CD4-positive, alpha-beta T cell (primary cell): ENCODE results near the gene SHANK2. TPM values are rescaled to one million over a fixed set of nuclear protein-coding genes. Genes with fewer than 3 reads are reported as not detected.

Source experiments
- ATAC-seq: fragments of 200-7000 bp; cut with Tn5 transposase; one replicate; pipeline ENCODE4 v1.10.0; 2022; ENCODE audit warnings: mild to moderate bottlenecking; ENCODE audit not compliant: poor library complexity
- CTCF ChIA-PET: fragments of 350-600 bp; sonication (Branson Sonifier 250); formaldehyde crosslinking; loops from one replicate; lab custom pipeline; 2021; ENCODE audit warnings: antibody characterized with exemption, inconsistent platforms; lab: Charles Lee
- POLR2A ChIA-PET: fragments of 350-600 bp; sonication (Branson Sonifier 250); formaldehyde crosslinking; loops from one replicate; lab custom pipeline; 2021; ENCODE audit warnings: antibody characterized with exemption, inconsistent platforms; lab: Charles Lee
- DNase-seq, 14 experiments: peaks; one replicate each; pipeline ENCODE4 v3.0.0-alpha.2; 2013 to 2020; ENCODE audit warnings: mixed read lengths in 2 of 14
- H3K27ac ChIP-seq, 2 donors: one replicate each; pipeline versions ENCODE4 v1.5.1 to v1.7.0; 2013; ENCODE audit warnings: low read length in 2 of 2, low read depth in 1 of 2, mild to moderate bottlenecking in 1 of 2
- H3K27me3 ChIP-seq, 2 experiments: 1 replicate in 1 of 2; 2 replicates in 1 of 2; pipeline versions ENCODE4 v1.6.1 to v1.7.0; 2013; ENCODE audit warnings: low read length in 2 of 2, control low read depth in 1 of 2, mild to moderate bottlenecking in 1 of 2, moderate library complexity in 1 of 2; ENCODE audit not compliant: insufficient read depth in 2 of 2, control insufficient read depth in 1 of 2
- H3K36me3 ChIP-seq: one replicate; pipeline ENCODE4 v1.6.1; 2013; ENCODE audit warnings: low read length, control low read depth; ENCODE audit not compliant: insufficient read depth
- H3K4me1 ChIP-seq: one replicate; pipeline ENCODE4 v1.6.1; 2013; ENCODE audit warnings: low read length, control low read depth; ENCODE audit not compliant: insufficient read depth
- H3K4me3 ChIP-seq: one replicate; pipeline ENCODE4 v1.5.1; 2013; ENCODE audit warnings: mild to moderate bottlenecking, low read length, moderate library complexity
- H3K9me3 ChIP-seq, 2 experiments: 1 replicate in 1 of 2; 2 replicates in 1 of 2; pipeline versions ENCODE4 v1.6.1 to v1.7.0; 2013; ENCODE audit warnings: low read length in 2 of 2, mild to moderate bottlenecking in 2 of 2, control low read depth in 1 of 2, moderate library complexity in 1 of 2; ENCODE audit not compliant: control insufficient read depth in 1 of 2, insufficient read depth in 1 of 2
- H3K27ac Mint-ChIP-seq: one replicate; pipeline ENCODE4 v1.8.0; 2020; ENCODE audit warnings: mixed read lengths
- H3K27me3 Mint-ChIP-seq: one replicate; pipeline ENCODE4 v1.8.0; 2021; ENCODE audit warnings: mixed read lengths
- H3K36me3 Mint-ChIP-seq: one replicate; pipeline ENCODE4 v1.8.0; 2021; ENCODE audit warnings: low read depth, mixed read lengths
- H3K4me1 Mint-ChIP-seq: one replicate; pipeline ENCODE4 v1.8.0; 2021; ENCODE audit warnings: low read depth, mixed read lengths
- H3K4me3 Mint-ChIP-seq: one replicate; pipeline ENCODE4 v1.8.0; 2020; ENCODE audit warnings: mild to moderate bottlenecking, mixed read lengths
- H3K9me3 Mint-ChIP-seq: one replicate; pipeline ENCODE4 v1.8.0; 2020; ENCODE audit warnings: mixed read lengths
- intact Hi-C, 2 experiments: fragments of 100-400 bp; cut with DNase I in 1 of 2; cut with micrococcal nuclease in 1 of 2; formaldehyde crosslinking; loops; one replicate each; pipeline versions ENCODE4 v1.15.1 to v1.9.0; 2023 to 2025; cut with DNase I, micrococcal nuclease
- total RNA-seq, 174 experiments: library from RNA in 2 of 174; stranded (reverse) in 2 of 174; gene quantifications; one replicate each; pipeline ENCODE4 v1.2.3 and lab custom pipeline; 2021 to 2026
- TF ChIP-seq, protein P1 (sequence below): fragments of 200-600 bp; IDR thresholded peaks from one replicate; pipeline ENCODE4 v1.8.0; 2022; ENCODE audit warnings: antibody characterized with exemption, mild to moderate bottlenecking

The SHANK2 gene
- total RNA-seq, 2 experiments from 2014 or later = not detected

DNA sequence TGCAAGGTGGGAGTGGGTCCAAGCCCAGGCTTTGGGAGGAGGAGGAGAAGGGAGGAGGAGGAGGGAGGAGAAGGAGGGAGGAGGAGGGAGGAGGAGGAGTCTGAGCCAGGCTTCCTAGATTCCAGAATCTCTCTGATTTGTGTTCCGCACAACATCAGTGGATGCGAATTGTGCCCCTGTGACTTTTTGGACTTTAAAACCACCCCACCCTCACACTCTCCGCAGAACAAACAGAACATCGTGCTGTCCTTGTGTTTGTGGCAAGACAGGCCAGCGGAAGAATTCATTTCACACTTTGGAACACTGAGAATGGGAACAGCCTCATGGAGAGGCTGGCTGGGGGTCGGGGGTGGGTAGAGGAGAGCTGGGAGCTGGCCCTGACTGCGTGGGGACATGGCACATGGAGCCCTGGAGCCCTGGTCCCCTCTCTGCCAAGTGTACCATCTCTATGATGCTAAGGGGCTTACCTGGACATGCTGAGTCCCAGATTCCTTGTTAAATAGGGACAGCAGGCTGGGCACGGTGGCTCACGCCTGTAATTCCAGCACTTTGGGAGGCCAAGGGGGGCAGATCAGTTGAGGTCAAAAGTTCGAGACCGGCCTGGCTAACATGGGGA, 16.4 kb upstream of the SHANK2 start:
- peaks cover 12% of the 10 kb centered on the region for H3K27me3 Mint-ChIP-seq
- Histone ChIP-seq H3K4me1 (no peaks in the 10 kb centered on the region), H3K36me3 (no peaks in the 10 kb centered on the region), H3K4me3 (no peak overlapping the region), H3K9me3 (peaks cover 7 to 12% of the 10 kb centered on the region in 2 experiments), H3K27ac (no peak overlapping the region), H3K27me3 (peaks cover 0 to 3% of the 10 kb centered on the region in 2 experiments)
- ChIA-PET POLR2A (no interaction called here), CTCF (no interaction called here)
- H3K36me3 Mint-ChIP-seq = no peaks in the 10 kb centered on the region
- H3K27ac Mint-ChIP-seq = no peak overlapping the region
- H3K4me1 Mint-ChIP-seq = no peaks in the 10 kb centered on the region
- H3K9me3 Mint-ChIP-seq = peaks cover 3% of the 10 kb centered on the region
- intact Hi-C loops = no loop called here
- TF ChIP-seq, protein P1, sequence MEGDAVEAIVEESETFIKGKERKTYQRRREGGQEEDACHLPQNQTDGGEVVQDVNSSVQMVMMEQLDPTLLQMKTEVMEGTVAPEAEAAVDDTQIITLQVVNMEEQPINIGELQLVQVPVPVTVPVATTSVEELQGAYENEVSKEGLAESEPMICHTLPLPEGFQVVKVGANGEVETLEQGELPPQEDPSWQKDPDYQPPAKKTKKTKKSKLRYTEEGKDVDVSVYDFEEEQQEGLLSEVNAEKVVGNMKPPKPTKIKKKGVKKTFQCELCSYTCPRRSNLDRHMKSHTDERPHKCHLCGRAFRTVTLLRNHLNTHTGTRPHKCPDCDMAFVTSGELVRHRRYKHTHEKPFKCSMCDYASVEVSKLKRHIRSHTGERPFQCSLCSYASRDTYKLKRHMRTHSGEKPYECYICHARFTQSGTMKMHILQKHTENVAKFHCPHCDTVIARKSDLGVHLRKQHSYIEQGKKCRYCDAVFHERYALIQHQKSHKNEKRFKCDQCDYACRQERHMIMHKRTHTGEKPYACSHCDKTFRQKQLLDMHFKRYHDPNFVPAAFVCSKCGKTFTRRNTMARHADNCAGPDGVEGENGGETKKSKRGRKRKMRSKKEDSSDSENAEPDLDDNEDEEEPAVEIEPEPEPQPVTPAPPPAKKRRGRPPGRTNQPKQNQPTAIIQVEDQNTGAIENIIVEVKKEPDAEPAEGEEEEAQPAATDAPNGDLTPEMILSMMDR = no peak
- DNase-seq (no peak), ATAC-seq (no peak)
- H3K4me3 Mint-ChIP-seq = no peak overlapping the region

DNA sequence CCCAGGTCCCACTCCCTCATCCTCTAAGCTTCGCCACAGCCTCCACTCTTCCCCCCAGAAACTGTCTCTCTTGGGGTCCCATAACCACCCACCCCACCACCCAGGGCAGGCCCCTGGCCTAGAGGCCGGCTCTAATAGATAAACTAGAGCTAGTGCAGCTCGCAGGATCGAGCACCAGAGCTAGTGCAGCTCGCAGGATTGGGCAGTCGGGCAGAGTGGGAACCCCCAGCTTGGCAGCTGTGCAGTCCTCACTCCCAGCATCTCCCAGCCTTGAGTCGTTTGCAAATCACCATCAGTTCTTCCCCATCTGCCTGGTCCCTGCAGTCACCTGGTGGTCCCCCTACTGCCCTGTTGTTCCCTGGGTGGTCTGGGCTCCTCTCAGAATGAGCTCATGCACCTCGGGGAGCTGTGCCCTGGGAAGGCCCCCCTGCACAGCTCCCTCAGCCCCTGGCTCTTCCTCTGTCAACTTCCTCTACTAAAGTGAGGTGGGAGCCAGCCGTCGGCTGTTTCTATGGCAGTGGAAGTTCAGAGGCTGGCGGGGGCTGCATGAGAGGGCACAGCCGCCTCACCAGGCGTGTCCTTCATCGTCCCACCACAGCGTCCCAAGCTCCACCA, 15.5 kb upstream of the SHANK2 start:
- peaks cover 0 to 3% of the 10 kb centered on the region in 2 experiments for H3K27me3 ChIP-seq
- H3K9me3 Mint-ChIP-seq = no peaks in the 10 kb centered on the region
- no peaks in the 10 kb centered on the region for H3K36me3 Mint-ChIP-seq
- H3K27me3 Mint-ChIP-seq = peaks cover 12% of the 10 kb centered on the region
- no peak overlapping the region for H3K4me3 Mint-ChIP-seq
- ATAC-seq = no peak
- CTCF ChIA-PET = no interaction called here
- H3K4me1 ChIP-seq = no peaks in the 10 kb centered on the region
- H3K9me3 ChIP-seq = peaks cover 0 to 10% of the 10 kb centered on the region in 2 experiments
- no peaks in the 10 kb centered on the region for H3K4me1 Mint-ChIP-seq
- TF ChIP-seq, protein P1 = no peak
- no peak overlapping the region for H3K27ac Mint-ChIP-seq
- intact Hi-C loops = no loop called here
- POLR2A ChIA-PET = no interaction called here
- no peak for DNase-seq
- no peak overlapping the region for H3K27ac ChIP-seq
- H3K4me3 ChIP-seq = no peak overlapping the region
- H3K36me3 ChIP-seq = no peaks in the 10 kb centered on the region

DNA sequence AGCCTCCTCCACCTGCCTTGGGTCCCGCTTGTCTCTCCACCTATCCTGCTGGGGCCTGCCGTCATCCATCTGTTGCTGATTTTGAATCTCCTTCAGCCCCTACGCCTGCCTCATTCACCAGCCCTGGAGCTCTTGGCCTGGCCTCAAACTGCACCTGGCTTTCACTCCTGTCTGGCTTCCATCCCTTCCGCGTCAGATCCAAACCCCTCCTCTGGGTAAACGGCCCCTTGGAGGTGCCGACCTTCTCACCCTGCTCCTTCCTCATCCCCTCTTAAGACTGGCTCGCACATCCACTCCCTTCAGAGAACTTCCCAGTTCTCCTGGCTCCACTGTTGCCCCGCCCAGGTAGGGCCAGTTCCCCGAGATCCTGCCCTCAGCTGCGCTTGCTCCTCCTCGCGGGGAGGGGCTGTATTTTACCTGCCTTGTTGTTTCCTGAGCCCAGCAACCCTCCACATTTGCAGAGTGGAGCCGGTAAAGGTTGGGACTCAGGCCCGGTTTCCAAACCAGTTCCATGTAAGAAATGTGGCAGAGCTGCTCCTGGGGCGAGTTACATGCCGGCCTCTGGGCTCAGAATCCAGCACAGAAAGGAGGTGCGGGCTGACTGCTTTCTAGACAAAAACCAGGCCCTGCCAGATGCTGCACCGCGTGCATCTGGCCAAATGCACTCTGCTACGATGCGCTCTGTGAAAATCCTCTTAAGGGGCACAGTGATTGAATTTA, 13.9 kb upstream of the SHANK2 start:
- no peak overlapping the region for H3K27ac Mint-ChIP-seq
- Histone ChIP-seq H3K9me3 (peaks cover 0 to 8% of the 10 kb centered on the region in 2 experiments), H3K4me1 (no peaks in the 10 kb centered on the region), H3K27me3 (peaks cover 0 to 3% of the 10 kb centered on the region in 2 experiments), H3K4me3 (no peak overlapping the region), H3K36me3 (no peaks in the 10 kb centered on the region), H3K27ac (no peak overlapping the region)
- H3K4me3 Mint-ChIP-seq = no peak overlapping the region
- CTCF ChIA-PET = no interaction called here
- intact Hi-C loops = no loop called here
- POLR2A ChIA-PET = no interaction called here
- no peak for ATAC-seq
- no peaks in the 10 kb centered on the region for H3K4me1 Mint-ChIP-seq
- no peaks in the 10 kb centered on the region for H3K36me3 Mint-ChIP-seq
- TF ChIP-seq, protein P1 = no peak
- no peak for DNase-seq
- H3K27me3 Mint-ChIP-seq = peaks cover 15% of the 10 kb centered on the region
- H3K9me3 Mint-ChIP-seq = no peaks in the 10 kb centered on the region
